ENCODE measurements around the gene EMP3. TPM values are rescaled to one million over a fixed set of nuclear protein-coding genes. Genes with fewer than 3 reads are reported as not detected.

The EMP3 gene
- total RNA-seq, 2 donors from 2014 or later: 5.9 to 38.6 TPM

- Histone ChIP-seq H3K36me3 (no peaks in the 10 kb centered on the region), H3K27ac (peak overlapping the region; percentile 98 to 99), H3K4me3 (peak overlapping the region; percentile 41 to 58), H3K9me3 (no peaks in the 10 kb centered on the region), H3K4me1 (replicated peaks) (peaks cover 6% of the 10 kb centered on the region), H3K27me3 (replicated peaks; ENCODE audit: insufficient read depth) (no peaks in the 10 kb centered on the region)
- DNase-seq (ENCODE audit: low spot score): peak; percentile 98
- intact Hi-C loops (cut with DNase I): loop anchor here (2.0 kb wide), 1 partner anchor 69 kb away; the partner anchor contains the start of gene KDELR1
- TF ChIP-seq POLR2A (IDR thresholded peaks at IDR 0.05) (peak; percentile 77), CTCF (IDR thresholded peaks at IDR 0.05) (peak in 2 of 4 experiments; percentile 37 to 40), POLR2AphosphoS5 (IDR thresholded peaks at IDR 0.05) (peak; percentile 96)
- 1% methylated on average over 63 of the region's 63 CpGs for WGBS
Measured at GRCh38 chr19:48321622-48322591, 3.4 kb upstream of the EMP3 start.

- TF ChIP-seq POLR2AphosphoS5 (IDR thresholded peaks at IDR 0.05) (no peak), POLR2A (IDR thresholded peaks at IDR 0.05) (no peak), CTCF (IDR thresholded peaks at IDR 0.05) (no peak)
- peak overlapping the region in 1 of 2 donors; percentile 55 for H3K4me3 ChIP-seq
Measured at GRCh38 chr19:48329167-48329891, 4.0 kb downstream of the EMP3 start.

GRCh38 chr19:48330012-48330681 is 4.8 kb downstream of the EMP3 start:
- H3K9me3 ChIP-seq: no peaks in the 10 kb centered on the region
- WGBS: 17% methylated on average over 41 of the region's 41 CpGs
- intact Hi-C loops (cut with DNase I): no loop called here

More at GRCh38 chr19:48329167-48329891, 4.0 kb downstream of the EMP3 start:
- 66% methylated on average over 15 of the region's 15 CpGs for WGBS
- H3K27ac ChIP-seq: peak overlapping the region; percentile 83 to 86
- no peaks in the 10 kb centered on the region for H3K9me3 ChIP-seq
- H3K4me1 ChIP-seq (replicated peaks): peaks cover 10% of the 10 kb centered on the region
- H3K36me3 ChIP-seq: no peaks in the 10 kb centered on the region
- DNase-seq (ENCODE audit: low spot score): no peak
- no peaks in the 10 kb centered on the region for H3K27me3 ChIP-seq (replicated peaks; ENCODE audit: insufficient read depth)
- intact Hi-C loops (cut with DNase I): no loop called here

GRCh38 chr19:48332351-48332661 is 7.0 kb downstream of the EMP3 start:
- Histone ChIP-seq H3K4me1 (replicated peaks) (peaks cover 6% of the 10 kb centered on the region), H3K27me3 (replicated peaks; ENCODE audit: insufficient read depth) (no peaks in the 10 kb centered on the region), H3K27ac (peak overlapping the region; percentile 89 to 97), H3K36me3 (no peaks in the 10 kb centered on the region), H3K9me3 (no peaks in the 10 kb centered on the region), H3K4me3 (peak overlapping the region; percentile 23 to 35)
- 21% methylated on average over 6 of the region's 6 CpGs for WGBS
- no peak for TF ChIP-seq POLR2A (IDR thresholded peaks at IDR 0.05)
- TF ChIP-seq CTCF (IDR thresholded peaks at IDR 0.05): no peak
- TF ChIP-seq POLR2AphosphoS5 (IDR thresholded peaks at IDR 0.05): no peak
- no peak for DNase-seq (ENCODE audit: low spot score)
- intact Hi-C loops (cut with DNase I): loop anchor here (2.0 kb wide), 1 partner anchor 30 kb away; the partner anchor contains the start of gene TMEM143

More at GRCh38 chr19:48330012-48330681, 4.8 kb downstream of the EMP3 start:
- Histone ChIP-seq H3K27ac (peak overlapping the region; percentile 83 to 86), H3K36me3 (no peaks in the 10 kb centered on the region), H3K27me3 (replicated peaks; ENCODE audit: insufficient read depth) (no peaks in the 10 kb centered on the region), H3K4me1 (replicated peaks) (peaks cover 10% of the 10 kb centered on the region), H3K4me3 (peak overlapping the region; percentile 43 to 55)
- peak; percentile 83 for DNase-seq (ENCODE audit: low spot score)
- TF ChIP-seq POLR2AphosphoS5 (IDR thresholded peaks at IDR 0.05) (peak; percentile 89), POLR2A (IDR thresholded peaks at IDR 0.05) (peak; percentile 53), CTCF (IDR thresholded peaks at IDR 0.05) (peak in 1 of 4 experiments; percentile 28)
